ENCODE measurements around the gene DPEP3.
"Not testable (repeated sequence)": the region's sequence is repeated elsewhere in the genome, so short reads cannot be mapped to it uniquely, and the experiment has no call there.

DPEP3 gene

GRCh38 chr16:67979955-67980678 lies at the start of gene DPEP3:
DPEP3 (minus strand) TSS chr16:67980499; CDS start chr16:67980380, 119 bp downstream.
- no peak for DNase-seq (ENCODE audit: low read depth)

- no peak for DNase-seq (ENCODE audit: low read depth)
These were observed 48.7 kb upstream of the DPEP3 start for GRCh38 chr16:68028996-68029395.

- peak; percentile 46 for DNase-seq (ENCODE audit: low read depth)
These were observed 42.6 kb upstream of the DPEP3 start, which contains the start of the genes DDX28 and DUS2 for GRCh38 chr16:68022728-68023537. DDX28 (minus strand) TSS chr16:68023232; CDS start chr16:68023202, 30 bp downstream. DUS2 (plus strand) TSS chr16:68023284; CDS start chr16:68038024, 14,740 bp downstream.

- DNase-seq (ENCODE audit: low read depth), result no peak
These were observed 42.0 kb upstream of the DPEP3 start for GRCh38 chr16:68022278-68022727.

- DNase-seq (ENCODE audit: low read depth), result no peak
These were observed 41.2 kb upstream of the DPEP3 start for GRCh38 chr16:68021490-68021889.

- DNase-seq (ENCODE audit: low read depth), result no peak
These were observed 38.9 kb upstream of the DPEP3 start for GRCh38 chr16:68019167-68019680.

- no peak for DNase-seq (ENCODE audit: low read depth)
These were observed 35.4 kb upstream of the DPEP3 start, which contains the start of gene DPEP2NB for GRCh38 chr16:68015681-68016080. DPEP2NB (minus strand) TSS chr16:68015911; CDS start chr16:68015770, 141 bp downstream.

GRCh38 chr16:68013440-68013839 lies 33.1 kb upstream of the DPEP3 start:
- no peak for DNase-seq (ENCODE audit: low read depth)

GRCh38 chr16:68009872-68010271 lies 29.6 kb upstream of the DPEP3 start:
- DNase-seq (ENCODE audit: low read depth), result not testable (repeated sequence)

GRCh38 chr16:68009157-68009735 lies 28.9 kb upstream of the DPEP3 start:
- no peak for DNase-seq (ENCODE audit: low read depth)

- DNase-seq (ENCODE audit: low read depth), result no peak
These were observed 25.5 kb upstream of the DPEP3 start for GRCh38 chr16:68005786-68006286.

- DNase-seq (ENCODE audit: low read depth), result no peak
These were observed 24.9 kb upstream of the DPEP3 start for GRCh38 chr16:68005211-68005610.

GRCh38 chr16:68003031-68003430 lies 22.7 kb upstream of the DPEP3 start:
- no peak for DNase-seq (ENCODE audit: low read depth)

- DNase-seq (ENCODE audit: low read depth), result no peak
These were observed 20.2 kb upstream of the DPEP3 start for GRCh38 chr16:68000450-68000849.

GRCh38 chr16:67999985-68000384 lies 19.7 kb upstream of the DPEP3 start:
- no peak for DNase-seq (ENCODE audit: low read depth)

- DNase-seq (ENCODE audit: low read depth), result not testable (repeated sequence)
These were observed 18.7 kb upstream of the DPEP3 start, which contains the start of gene DPEP2 for GRCh38 chr16:67998779-67999688. DPEP2 (minus strand) TSS chr16:67999484; CDS start chr16:67993212, 6,272 bp downstream.

- not testable (repeated sequence) for DNase-seq (ENCODE audit: low read depth)
These were observed 18.0 kb upstream of the DPEP3 start for GRCh38 chr16:67998231-67998778.

- no peak for DNase-seq (ENCODE audit: low read depth)
These were observed 16.4 kb upstream of the DPEP3 start for GRCh38 chr16:67996666-67997065.

GRCh38 chr16:67995423-67995822 lies 15.1 kb upstream of the DPEP3 start:
- no peak for DNase-seq (ENCODE audit: low read depth)

- DNase-seq (ENCODE audit: low read depth), result not testable (repeated sequence)
These were observed 13.7 kb upstream of the DPEP3 start for GRCh38 chr16:67994040-67994408.

Measured in non-pigmented ciliary epithelial cell (primary cell).